HTR-8/SVneo (cell line): Measurements from ENCODE around the gene GADD45GIP1.
"Not testable (repeated sequence)": the region's sequence is repeated elsewhere in the genome, so short reads cannot be mapped to it uniquely, and the experiment has no call there.

Experiments used
- DNase-seq: peaks from one replicate; pipeline ENCODE4 v3.0.0; 2011; ENCODE audit warnings: low spot score, mixed read lengths; ENCODE audit not compliant: insufficient read length
- FAIRE-seq: peaks from 2 replicates; lab custom pipeline; 2011; peaks lifted over from hg19 to GRCh38; lab: Jason Lieb, UNC

Gene GADD45GIP1

DNA sequence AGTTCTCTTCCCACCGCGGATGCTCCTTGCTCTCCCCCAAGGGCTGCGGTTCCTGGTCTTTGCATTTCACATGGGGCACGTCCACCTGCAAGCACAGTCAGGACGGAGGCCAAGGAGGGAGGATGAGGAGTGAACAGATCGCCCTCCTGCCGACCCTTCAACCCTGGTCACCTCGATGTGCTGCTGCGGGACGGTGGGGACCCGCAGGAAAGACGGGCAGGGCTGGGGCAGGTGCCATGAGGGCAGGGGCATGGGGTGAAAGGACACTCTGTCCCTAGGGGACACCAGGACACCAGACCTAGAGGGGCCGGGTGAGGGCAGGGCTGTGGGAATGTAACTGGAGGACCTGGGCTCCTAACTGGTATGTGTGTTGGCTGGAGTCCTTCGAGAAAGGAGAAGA, 38.8 kb downstream of the GADD45GIP1 start:
- FAIRE-seq (no peak), DNase-seq (no peak)

- FAIRE-seq, DNase-seq: not testable (repeated sequence)
These were observed 41.2 kb downstream of the GADD45GIP1 start for GRCh38 chr19:12915860-12916259.

DNA sequence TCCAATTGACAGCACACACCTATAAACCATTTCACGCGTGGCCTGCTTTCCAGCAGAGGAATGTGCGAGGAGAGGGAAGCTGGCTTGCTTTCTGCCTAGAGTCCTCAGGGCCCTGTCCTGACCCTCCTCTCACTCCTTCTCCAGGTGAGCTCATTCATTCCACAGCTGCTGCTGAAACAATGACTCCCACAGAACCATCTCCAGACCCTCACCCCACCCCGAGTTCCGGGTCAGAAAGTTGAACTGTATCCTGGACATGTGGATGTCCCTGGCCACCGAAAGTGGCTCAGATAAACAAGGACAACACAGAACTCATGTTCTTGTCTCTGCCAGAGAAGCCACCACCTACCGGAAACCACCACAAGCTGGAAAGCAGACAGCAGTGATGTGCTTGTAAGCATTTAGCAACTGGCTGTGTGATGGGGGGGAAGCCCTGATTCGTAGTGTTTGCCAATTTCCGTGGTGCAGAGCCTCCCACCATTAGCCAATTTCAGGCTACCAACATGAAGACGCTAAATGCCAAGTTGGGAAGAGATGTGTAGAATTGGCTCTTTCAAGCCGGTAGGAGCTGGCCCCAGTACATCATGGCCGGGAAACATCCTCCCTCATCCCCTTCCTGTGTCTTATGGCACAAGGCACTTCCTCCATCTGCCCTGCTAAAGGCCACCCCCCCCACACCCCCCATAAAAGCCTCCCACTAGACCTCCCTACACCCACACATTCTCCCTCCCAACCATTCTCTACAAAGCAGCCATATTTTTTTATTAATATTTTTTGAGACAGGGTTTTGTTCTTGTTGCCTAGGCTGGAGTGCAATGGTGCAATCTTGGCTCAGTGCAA, 43.0 kb downstream of the GADD45GIP1 start:
- no peak for FAIRE-seq
- no peak for DNase-seq

DNA sequence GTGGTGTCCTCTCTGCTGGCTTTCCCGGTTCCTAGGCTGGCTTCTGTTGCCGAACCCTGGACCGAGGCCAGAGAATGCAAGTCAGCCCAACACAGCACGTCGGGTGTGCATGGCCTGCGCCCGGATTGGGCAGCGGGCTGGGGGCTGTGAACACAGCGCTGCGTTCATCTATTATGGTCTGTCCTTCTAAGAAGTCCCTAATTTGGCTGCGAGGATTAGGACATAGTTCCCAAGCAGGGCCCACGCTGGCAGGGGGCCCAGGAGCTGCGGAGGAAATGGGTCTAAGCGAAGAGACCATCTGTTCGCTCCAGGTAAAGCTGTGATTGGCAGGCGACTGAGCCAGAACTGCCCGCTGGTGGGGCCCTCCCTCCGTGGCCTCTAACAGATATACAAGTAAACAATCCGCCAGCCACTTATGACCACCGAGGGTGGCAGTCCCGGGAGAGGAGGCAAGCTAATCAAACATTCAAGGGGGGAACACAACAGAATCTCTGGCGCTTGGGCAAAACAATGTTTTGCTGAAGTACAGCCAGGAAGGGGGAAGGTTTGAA, 43.9 kb downstream of the GADD45GIP1 start:
- FAIRE-seq, result no peak
- DNase-seq, result no peak

- no peak for DNase-seq
- no peak for FAIRE-seq
These were observed 44.5 kb downstream of the GADD45GIP1 start for GRCh38 chr19:12912571-12912970.

DNA sequence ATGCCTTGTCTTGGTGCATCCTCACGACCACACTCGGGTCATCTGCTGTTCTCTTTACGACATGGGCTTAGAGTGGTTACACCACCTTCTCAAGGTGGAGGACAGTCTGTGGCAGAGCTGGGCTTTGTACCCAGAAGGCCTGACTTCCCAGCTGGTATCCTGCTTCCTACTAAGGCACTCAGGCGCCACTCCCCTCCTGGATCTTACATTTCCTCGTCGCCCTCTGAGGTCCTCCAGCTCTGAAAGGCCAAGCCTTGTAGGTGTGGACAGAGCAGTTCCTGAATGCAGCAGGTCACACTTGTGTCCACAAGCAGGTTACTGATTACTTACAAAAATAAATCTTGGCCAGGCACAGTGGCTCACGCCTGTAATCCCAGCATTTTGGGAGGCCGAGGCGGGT, 49.9 kb downstream of the GADD45GIP1 start:
- DNase-seq (no peak), FAIRE-seq (no peak)
